Glutamatergic neuron (in vitro differentiated cells): ENCODE data around the gene MDK. TPM values are rescaled to one million over a fixed set of nuclear protein-coding genes. Genes with fewer than 3 reads are reported as not detected.

ENCODE experiments used
- microRNA-seq: library from miRNA; unstranded; fragments of <30 nt; microRNA quantifications from one replicate; pipeline ENCODE4, GENCODE V29; 2020; ENCODE audit not compliant: unreplicated experiment
- total RNA-seq: library from RNA; stranded (reverse); fragmentation: NEBNext Ultra II Directional; extraction: Animal tissue kit (Norgen Biotek cat#: 25700); gene quantifications from one replicate; pipeline ENCODE4 v1.2.1, GENCODE V29; 2021; ENCODE audit not compliant: unreplicated experiment

MDK gene
- total RNA-seq, 1 donor from 2014 or later, result 846 TPM

Small RNA genes within 50 kb of the gene (microRNA-seq; reads per million reads assigned to microRNA genes)
- gene MIR4688, result 1.1 reads per million

Other genes with a start within 250 kb of the MDK start
- gene CREB3L1, start 104.0 kb upstream of the MDK start, total RNA-seq, result 6.1 TPM
- 60.9 TPM for gene DGKZ, start 34.2 kb upstream of the MDK start, total RNA-seq
- 8.5 TPM for gene CHRM4, start 10.1 kb downstream of the MDK start, total RNA-seq
- 49.0 TPM for gene AMBRA1, start 212.4 kb downstream of the MDK start, total RNA-seq
- 11.1 TPM for gene HARBI1, start 235.6 kb downstream of the MDK start, total RNA-seq
- 87.7 TPM for gene ATG13, start 235.9 kb downstream of the MDK start, total RNA-seq